ENCODE measurements around the gene OSBPL3. TPM values are rescaled to one million over a fixed set of nuclear protein-coding genes. Genes with fewer than 3 reads are reported as not detected.
"Not testable (repeated sequence)": the region's sequence is repeated elsewhere in the genome, so short reads cannot be mapped to it uniquely, and the experiment has no call there.

The OSBPL3 gene
- total RNA-seq, 1 donor from 2014 or later: 17.2 TPM

- DNase-seq (ENCODE audit: low read depth in 2 of 2): no peak
Observed at GRCh38 chr7:24800073-24800472, 179.9 kb downstream of the OSBPL3 start.

- no peak for DNase-seq (ENCODE audit: low read depth in 2 of 2)
Observed at GRCh38 chr7:24799506-24799905, 180.5 kb downstream of the OSBPL3 start.

- DNase-seq (ENCODE audit: low read depth in 2 of 2): no peak
Observed at GRCh38 chr7:24798261-24798660, 181.7 kb downstream of the OSBPL3 start.

DNA sequence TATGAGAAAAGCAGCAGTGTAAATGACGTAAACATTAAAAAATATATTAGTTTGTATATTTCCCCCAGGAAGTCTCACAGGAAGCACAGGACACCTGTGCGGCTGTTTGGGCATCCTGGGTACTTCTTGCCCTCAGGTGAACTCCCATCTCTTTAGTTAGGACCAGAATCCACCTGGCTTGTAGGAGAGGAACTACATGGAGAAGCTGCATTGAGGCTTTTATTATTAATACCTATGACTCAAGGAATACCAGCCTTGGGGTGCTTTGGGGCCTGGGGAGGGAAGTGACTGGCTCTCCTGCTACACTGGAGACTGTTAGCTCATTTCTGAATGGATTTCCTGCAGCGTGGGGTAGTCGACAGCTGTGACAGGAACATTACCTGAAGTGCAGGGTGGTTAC is 182.7 kb downstream of the OSBPL3 start:
- no peak for DNase-seq (ENCODE audit: low read depth in 2 of 2)

GRCh38 chr7:24795407-24795767 is 184.6 kb downstream of the OSBPL3 start:
- no peak for DNase-seq (ENCODE audit: low read depth in 2 of 2)

GRCh38 chr7:24794751-24795406 is 185.1 kb downstream of the OSBPL3 start:
- not testable (repeated sequence) for DNase-seq (ENCODE audit: low read depth in 2 of 2)

DNA sequence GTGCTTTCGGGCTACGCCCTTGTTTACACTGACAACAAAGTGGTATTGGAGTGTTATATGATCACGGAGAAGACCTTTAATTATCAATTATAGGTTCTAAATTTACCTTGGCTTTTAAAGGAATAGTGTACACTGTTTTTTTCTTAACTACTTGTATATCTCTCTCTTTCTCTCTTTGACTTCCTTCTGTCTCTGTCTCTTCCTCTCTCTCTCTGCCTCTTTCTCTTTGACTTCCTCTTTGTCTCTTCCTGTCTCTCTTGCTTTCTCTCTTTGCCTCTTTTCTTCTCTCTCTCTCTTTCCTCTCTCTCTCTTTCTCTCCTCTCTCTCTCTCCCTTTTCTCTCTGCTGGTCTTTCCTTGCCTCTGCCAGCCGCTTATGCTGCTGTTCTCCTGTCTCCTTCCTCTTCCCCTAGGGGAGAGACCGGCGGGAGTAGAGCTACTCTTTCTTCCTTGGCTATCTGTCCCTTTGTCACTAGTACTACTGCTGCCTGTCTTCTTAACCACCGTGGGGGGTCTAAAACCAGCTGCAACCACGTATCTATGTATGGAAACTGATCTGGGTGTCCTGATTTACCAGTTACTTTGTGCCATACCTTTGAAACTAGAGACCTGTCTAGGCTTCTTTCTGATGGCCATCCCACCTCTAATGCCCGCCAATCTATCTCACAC is 185.9 kb downstream of the OSBPL3 start:
- no peak for DNase-seq (ENCODE audit: low read depth in 2 of 2)

- no peak for DNase-seq (ENCODE audit: low read depth in 2 of 2)
Observed at GRCh38 chr7:24788961-24789576, 190.9 kb downstream of the OSBPL3 start.

DNA sequence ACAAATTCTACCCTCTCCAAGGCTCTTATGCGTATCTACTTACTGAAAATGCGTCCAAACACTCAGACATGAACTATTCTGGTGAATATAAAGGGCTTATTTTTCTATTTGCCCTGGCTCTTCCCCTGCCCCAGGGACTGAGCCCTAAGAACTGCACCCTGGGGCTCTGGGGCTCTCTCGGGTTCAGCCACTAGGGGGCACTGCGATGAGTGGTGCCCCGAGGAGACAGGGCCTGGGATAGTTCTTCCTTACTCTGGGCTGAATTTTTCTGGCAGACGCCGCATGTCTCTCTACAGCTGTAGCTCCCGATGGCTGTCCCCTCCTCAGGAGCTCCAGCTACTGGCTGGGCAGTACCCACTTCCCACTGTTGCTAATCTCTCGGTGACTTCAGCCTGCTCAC is 191.9 kb downstream of the OSBPL3 start:
- no peak for DNase-seq (ENCODE audit: low read depth in 2 of 2)

DNA sequence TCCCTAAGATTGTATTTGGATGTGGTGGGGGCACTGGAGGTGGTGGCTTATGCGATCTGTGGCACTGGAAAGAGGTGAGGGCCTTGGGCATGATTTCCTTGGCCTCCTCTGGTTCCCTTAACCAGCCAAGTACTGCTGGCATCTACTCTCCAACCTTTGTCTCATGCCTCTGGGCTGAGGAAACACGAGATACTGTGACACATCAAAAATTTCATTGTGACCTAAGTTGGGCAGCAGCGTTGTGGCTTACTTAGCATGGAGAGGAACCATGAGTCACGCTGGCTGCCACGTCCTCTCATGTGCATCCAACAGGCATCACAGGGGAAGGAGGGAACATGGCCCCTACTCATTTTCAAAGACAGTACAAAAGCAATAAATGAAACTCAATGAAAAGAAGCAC is 193.0 kb downstream of the OSBPL3 start:
- DNase-seq (ENCODE audit: low read depth in 2 of 2): peak; percentile 65 to 95

DNA sequence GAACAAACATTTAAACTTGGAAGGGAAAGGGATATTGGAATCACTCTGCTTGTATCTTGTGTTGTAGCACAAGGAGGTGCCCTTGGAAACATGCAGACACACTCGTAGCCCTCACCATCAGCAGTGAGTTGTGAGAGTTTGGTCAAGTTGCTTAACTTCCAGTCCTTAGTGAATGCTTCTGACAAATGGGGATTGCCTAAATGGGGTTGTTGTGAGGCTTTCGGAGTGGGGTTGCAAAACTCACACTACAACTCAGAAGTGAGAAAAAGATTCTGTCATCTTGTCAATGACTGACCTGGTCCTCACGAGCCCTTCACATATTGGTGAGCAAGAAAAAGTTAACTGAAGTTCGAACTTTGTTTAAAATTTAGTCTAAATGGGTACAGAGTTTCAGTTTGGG is 193.7 kb downstream of the OSBPL3 start:
- DNase-seq (ENCODE audit: low read depth in 2 of 2): no peak

DNA sequence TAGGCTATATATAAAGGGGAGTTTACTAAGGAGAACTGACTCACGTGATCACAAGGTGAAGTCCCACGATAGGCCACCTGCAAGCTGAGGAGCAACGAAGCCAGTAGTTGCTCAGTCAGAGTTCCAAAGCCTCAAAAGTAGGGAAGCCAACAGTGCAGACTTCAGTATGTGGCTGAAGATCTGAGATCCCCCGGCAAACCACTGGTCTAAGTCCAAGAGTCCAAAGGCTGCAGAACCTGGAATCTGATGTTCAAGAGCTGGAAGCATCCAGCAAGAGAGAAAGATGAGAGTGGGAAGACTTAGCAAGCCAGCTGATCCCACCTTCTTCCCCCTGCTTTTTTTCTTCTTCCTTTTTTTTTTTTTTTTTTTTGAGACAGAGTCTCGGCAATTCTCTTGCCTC is 195.7 kb downstream of the OSBPL3 start:
- DNase-seq (ENCODE audit: low read depth in 2 of 2): no peak

DNA sequence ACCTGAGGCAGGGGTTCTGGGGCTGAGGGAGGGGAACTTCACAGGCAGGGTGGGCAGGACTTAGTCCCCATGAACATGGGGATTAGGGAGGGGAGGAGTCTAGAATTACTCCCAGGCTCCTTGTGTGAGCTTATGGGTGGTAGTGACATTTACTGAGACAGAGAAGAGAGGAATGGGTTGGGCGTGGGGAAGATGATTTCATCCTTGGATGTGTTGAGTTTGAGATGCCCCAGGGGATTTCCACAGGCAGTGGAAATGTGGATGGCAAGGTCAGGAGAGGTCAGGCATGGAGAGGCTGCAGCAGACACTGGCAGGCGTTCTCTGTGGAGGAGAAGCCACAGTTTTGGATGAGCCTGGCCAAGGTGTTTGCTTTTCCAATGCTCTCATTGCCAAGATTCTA is 196.3 kb downstream of the OSBPL3 start:
- no peak for DNase-seq (ENCODE audit: low read depth in 2 of 2)

DNA sequence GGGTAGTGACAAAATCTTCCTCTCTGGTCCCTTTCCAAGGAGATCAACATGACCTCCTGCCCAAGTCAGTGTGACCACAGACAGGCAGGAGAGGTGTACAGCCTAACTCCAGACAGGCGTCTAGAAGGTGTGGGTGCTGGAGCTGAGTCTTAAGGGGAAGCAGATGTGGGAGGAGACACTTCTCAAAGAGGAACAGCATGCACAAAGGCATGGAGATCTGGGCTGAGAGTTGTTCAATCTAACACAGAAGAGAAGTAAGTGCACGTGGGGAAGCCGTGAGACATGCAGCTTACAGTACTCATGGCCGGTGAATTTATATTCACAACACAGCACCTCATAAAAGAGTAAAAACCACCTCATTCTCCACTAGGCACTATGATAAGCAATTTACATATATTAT is 198.9 kb downstream of the OSBPL3 start:
- DNase-seq (ENCODE audit: low read depth in 2 of 2): no peak

DNA sequence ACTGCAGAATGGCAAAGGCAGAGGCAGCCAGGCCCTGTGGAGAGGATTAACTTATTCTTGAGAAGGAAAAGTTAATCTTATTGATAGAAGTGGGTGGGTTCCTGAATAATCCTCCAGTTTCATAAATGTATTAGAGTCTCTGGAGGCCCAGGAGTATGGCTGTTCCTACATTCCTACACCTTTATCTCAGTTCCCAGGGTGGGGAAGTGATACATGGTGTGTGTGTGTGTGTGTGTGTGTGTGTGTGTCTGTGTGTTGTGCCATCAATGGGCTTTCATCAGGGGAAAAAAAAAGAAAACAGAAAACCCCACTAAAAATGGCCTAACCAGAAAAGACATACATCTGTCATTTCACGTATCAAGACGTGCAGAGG is 200.7 kb downstream of the OSBPL3 start:
- DNase-seq (ENCODE audit: low read depth in 2 of 2): no peak

DNA sequence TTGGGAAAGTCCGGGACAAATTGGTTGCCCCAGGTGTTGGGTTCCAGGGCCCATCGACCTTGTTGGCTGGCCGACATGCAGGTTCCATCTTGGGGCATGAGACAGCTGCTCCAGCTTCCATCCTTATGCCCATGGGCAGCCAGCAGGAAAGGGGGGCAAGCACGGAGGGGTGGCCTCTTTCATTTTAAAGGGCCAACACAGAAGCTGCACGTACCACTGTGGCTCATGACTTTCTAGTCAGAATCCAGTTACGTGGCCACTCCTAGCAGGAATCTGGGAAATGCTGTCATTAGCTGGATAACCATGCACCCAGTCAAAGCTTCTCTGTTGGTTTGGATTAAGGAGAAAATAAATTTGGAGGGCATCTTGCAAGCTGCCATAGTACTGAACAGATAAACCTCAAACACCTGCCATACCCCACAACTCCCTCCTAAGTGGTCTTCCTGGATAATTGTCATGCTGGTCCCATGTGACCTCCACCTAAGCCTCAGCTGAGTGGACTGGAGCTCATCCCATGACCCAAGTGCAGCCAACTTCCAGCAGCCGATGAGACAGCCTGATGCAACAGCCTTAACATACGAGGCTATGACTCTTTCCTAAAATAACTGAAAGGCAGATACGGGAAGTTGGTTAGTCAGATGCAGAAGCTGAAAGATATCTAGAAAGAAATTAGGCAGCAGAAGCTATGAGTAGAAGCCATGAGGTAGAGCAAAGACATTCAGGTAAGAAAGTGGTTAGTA is 201.3 kb downstream of the OSBPL3 start:
- no peak for DNase-seq (ENCODE audit: low read depth in 2 of 2)

GRCh38 chr7:24777806-24778205 is 202.2 kb downstream of the OSBPL3 start:
- DNase-seq (ENCODE audit: low read depth in 2 of 2): no peak

GRCh38 chr7:24773646-24774045 is 206.3 kb downstream of the OSBPL3 start:
- DNase-seq (ENCODE audit: low read depth in 2 of 2): no peak

GRCh38 chr7:24769851-24770250 is 210.1 kb downstream of the OSBPL3 start:
- DNase-seq (ENCODE audit: low read depth in 2 of 2): no peak

DNA sequence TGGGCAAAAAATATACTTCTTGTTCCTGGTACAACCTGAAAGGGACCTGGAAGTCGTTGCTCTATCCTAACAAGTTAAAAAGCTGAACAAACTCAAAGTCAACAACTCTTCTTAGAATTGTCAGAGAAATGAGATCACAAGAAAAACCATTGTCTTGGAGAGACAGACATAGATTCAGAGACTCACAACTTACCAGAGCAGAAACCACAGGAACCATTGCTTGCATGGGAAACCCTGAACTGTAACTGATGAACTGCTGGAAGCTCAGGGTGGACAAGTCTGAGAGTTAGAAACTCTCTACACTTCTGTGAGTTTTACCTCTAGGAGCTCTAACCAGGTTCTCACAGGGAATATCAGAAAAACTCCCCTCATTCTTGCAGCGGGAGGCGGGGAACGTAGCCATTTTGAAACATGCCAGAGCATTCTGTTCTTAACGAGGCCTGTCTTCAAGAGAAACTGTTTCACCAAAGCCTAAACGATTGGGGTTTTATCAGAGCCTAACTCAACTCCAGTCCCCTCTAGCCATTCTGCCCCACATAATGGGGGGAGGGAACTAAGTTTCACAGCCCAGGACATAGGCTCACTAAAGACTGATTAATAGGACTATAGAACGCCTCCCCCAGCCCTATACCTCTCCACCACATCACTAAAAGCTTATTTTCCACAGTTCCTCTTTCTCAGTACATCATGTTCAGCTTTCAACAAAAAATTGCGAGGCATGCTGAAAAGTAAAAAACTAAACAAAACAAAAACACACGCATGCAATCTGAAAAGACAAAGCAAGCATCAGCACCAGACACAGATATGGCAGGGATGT is 210.8 kb downstream of the OSBPL3 start:
- no peak for DNase-seq (ENCODE audit: low read depth in 2 of 2)

DNA sequence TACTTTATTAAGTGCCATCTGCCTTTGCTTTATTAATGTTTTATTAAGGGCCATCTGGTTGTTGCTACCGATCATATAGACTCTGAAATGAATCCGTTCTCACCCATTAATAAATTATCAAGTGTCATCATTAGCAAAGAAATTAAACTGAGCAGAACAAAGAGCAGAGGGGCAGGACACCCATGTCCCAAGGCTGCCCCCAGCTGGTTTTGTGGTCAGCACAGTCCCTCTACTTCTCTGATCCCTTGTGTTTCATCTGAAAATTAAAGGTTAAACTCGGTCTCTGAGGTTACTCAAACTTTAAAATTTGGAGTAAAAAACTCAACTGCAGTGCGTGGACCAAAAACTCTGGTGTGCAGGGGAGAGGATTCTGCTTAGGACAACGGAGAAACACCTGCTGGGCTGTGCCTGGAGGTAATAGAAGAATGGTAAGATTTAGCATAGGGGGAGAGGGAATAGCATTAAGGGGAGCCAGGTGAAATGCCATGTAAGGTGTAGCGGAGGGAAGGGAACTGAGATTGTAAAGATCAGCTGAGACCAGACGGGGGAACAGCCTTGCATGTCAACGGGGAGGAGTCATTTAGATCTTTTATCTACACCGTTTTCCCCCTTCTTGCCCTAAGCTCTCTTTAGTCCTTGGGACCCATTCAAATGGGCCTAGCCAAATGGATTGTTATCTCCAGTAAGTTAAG is 212.0 kb downstream of the OSBPL3 start:
- peak in 1 of 2 donors; percentile 18 for DNase-seq (ENCODE audit: low read depth in 2 of 2)
